Left ventricle myocardium inferior (tissue), 1 donor: ENCODE results near the gene C4orf51. TPM values are rescaled to one million over a fixed set of nuclear protein-coding genes. Genes with fewer than 3 reads are reported as not detected.

Source experiments
- DNase-seq: peaks from one replicate; pipeline ENCODE4 v3.0.0-alpha.2; 2020
- H3K27ac ChIP-seq: fragments of 200-600 bp; replicated peaks from 2 replicates; pipeline ENCODE4 v1.8.0; 2021
- H3K27me3 ChIP-seq: fragments of 200-600 bp; 2 replicates; pipeline ENCODE4 v1.8.0; 2021; ENCODE audit warnings: low read depth
- H3K36me3 ChIP-seq: fragments of 200-600 bp; 2 replicates; pipeline ENCODE4 v1.8.0; 2021
- H3K4me1 ChIP-seq: fragments of 200-600 bp; 2 replicates; pipeline ENCODE4 v1.8.0; 2021
- H3K4me3 ChIP-seq: fragments of 200-600 bp; 2 replicates; pipeline ENCODE4 v1.8.0; 2021; ENCODE audit warnings: mild to moderate bottlenecking, moderate library complexity
- H3K9me3 ChIP-seq: fragments of 200-600 bp; replicated peaks from 2 replicates; pipeline ENCODE4 v1.8.0; 2021
- intact Hi-C: fragments of 100-400 bp; cut with micrococcal nuclease; formaldehyde crosslinking; loops from one replicate; pipeline ENCODE4 v1.11.0; 2022
- total RNA-seq: library from RNA; stranded (reverse); fragmentation: NEBNext Ultra II Directional; extraction: Animal tissue kit (Norgen Biotek cat#: 25700); gene quantifications from one replicate; pipeline ENCODE4 v1.2.1, GENCODE V29; 2021
- TF ChIP-seq, protein P1 (sequence below): fragments of 200-600 bp; IDR thresholded peaks from 2 replicates; pipeline ENCODE4 v1.8.0; 2021; ENCODE audit warnings: antibody characterized with exemption, mild to moderate bottlenecking, borderline replicate concordance
- donor health status: DM: no; HTN: yes; CAD: no; lungs with severe emphysema.

The C4orf51 gene
- total RNA-seq, 1 donor from 2014 or later, result not detected

DNA sequence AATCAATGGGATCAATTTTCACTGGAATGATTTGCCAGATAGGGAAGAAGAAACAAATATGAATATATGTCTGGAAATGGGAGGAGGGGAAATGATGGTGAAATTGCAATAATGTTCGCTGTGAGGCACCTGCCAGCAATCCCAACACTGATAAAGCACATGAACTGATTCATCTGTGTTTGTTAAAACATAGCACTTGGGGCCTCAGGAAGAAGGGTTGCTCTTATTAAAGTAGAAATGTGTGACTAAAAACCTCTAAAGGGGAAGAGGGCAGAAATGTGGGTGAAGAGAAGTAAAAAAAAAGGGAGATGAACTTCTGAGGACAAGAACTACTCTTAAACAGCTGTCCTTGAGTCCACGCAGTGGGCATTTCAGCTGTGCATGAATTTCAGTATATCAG is 101.4 kb downstream of the C4orf51 start:
- intact Hi-C loops, result no loop called here
- Histone ChIP-seq H3K36me3 (peaks cover 19% of the 10 kb centered on the region), H3K27me3 (no peaks in the 10 kb centered on the region), H3K9me3 (peaks cover 8% of the 10 kb centered on the region), H3K4me1 (peaks cover 35% of the 10 kb centered on the region), H3K27ac (no peak overlapping the region), H3K4me3 (no peak overlapping the region)
- TF ChIP-seq, protein P1, sequence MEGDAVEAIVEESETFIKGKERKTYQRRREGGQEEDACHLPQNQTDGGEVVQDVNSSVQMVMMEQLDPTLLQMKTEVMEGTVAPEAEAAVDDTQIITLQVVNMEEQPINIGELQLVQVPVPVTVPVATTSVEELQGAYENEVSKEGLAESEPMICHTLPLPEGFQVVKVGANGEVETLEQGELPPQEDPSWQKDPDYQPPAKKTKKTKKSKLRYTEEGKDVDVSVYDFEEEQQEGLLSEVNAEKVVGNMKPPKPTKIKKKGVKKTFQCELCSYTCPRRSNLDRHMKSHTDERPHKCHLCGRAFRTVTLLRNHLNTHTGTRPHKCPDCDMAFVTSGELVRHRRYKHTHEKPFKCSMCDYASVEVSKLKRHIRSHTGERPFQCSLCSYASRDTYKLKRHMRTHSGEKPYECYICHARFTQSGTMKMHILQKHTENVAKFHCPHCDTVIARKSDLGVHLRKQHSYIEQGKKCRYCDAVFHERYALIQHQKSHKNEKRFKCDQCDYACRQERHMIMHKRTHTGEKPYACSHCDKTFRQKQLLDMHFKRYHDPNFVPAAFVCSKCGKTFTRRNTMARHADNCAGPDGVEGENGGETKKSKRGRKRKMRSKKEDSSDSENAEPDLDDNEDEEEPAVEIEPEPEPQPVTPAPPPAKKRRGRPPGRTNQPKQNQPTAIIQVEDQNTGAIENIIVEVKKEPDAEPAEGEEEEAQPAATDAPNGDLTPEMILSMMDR, result no peak
- no peak for DNase-seq

Other genes with a start within 250 kb of the C4orf51 start
- 10.1 TPM for gene SMAD1, start 198.3 kb upstream of the C4orf51 start, total RNA-seq
- 7.2 TPM for gene MMAA, start 60.8 kb upstream of the C4orf51 start, total RNA-seq